Hypothalamus (tissue), 51 donors: ENCODE results near the gene FCGR2B.
"Not testable (repeated sequence)": the region's sequence is repeated elsewhere in the genome, so short reads cannot be mapped to it uniquely, and the experiment has no call there.

Experiments
- DNase-seq, 51 donors: peaks; one replicate each; lab custom pipeline; 2025; lab: John Stamatoyannopoulos, UW

FCGR2B gene

DNA sequence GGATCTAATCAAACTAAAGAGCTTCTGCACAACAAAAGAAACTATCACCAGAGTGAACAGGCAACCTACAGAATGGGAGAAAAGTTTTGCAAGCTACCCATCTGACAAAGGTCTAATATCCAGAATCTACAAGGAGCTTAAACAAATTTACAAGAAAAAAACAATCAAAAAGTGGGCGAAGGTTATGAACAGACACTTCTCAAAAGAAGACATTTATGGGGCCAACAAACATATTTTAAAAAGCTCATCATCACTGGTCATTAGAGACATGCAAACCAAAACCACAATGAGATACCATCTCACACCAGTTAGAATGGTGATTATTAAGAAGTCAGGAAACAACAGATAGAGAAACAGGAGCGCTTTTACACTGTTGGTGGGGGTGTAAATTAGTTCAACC lies 35.4 kb downstream of the FCGR2B start:
- not testable (repeated sequence) for DNase-seq

DNA sequence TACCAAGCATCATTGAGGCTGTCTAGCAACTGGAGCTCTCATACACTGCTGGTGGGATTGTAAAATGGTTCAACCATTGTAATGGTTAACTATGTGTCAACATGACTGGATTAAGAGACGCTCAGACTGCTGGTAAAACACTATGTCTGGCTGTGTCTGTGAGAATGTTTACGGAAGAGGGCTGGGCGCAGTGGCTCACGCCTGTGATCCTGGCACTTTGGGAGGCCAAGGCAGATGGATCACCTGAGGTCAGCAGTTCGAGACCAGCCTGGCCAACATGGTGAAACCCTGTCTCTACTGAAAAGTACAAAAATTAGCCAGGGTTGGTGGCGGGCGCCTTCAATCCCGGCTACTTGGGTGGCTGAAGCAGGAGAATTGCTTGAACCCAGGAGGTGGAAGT lies 39.3 kb downstream of the FCGR2B start:
- no peak for DNase-seq

DNA sequence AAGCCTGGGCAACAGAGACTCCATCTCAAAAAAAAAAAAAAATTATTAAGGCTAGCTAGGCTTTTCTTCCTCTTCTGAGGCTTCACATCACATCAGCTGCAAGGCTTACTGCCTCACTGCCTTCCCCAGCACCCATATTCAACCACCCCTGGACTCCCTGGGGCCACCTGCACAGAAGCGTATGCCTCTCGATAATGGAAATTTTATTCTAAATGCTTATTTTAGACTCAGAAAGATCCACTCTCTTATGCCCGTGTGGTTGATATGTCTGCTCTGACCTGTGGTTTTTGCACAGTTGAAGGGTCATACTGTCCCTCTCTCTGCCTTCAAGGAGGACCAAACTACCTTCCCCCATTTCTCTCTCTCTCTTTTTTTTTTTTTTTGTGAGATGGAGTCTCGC lies 42.6 kb downstream of the FCGR2B start:
- DNase-seq, result no peak

DNA sequence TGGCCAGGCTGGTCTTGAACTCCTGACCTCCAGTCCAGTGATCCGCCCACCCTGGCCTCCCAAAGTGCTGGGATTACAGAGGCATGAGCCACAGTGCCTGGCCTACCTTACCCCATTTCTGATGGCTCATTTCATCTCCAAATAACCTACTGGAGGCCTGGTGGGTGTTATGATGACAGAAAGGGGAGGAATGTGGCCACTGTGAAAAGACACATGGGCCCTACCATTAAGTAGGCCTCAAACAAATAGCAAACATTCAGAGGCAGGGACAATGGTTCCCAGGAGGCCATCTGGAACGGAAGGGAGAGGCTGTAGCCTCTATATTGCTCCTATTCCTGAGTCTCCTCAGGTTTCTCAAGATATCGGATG lies 43.2 kb downstream of the FCGR2B start:
- DNase-seq, result no peak

DNA sequence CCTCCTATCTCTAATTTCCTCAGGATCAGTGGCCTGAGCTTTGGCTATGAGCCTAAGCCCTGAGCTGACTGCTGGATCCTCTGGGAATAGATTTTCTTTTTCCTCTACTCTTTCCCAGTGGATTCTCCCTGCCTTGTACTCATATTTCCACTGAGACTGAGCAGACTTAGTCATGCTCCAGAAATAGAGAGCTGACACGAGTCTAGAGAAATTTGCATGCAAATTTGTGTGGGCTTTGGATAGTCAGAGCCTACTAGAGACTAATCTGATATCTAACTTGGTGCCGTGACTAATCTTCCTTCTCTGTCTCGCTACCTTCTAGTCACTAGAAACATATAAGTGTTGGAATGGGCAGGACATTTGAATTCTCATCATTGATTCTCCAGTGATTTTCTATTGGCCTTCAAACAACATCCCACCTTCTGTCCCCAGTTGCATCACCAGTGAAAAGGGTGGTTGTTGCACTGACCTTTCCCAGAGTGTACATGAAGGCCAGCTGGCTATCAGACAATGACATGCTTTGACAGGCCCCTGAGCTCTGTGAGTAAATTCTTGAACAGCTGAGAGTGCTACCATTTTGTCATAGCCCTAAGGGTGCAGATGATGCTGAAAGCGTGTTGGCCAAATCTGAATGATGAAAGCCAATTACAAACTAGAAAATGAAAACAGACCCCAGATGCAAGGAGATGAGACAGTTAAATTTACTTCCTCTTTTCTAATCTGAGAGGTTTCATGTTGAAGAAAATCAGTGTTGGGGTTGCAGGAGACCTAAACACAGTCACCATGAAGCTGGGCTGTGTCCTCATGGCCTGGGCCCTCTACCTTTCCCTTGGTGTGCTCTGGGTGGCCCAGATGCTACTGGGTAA lies 43.8 kb downstream of the FCGR2B start, which contains the start of gene FCRLA:
FCRLA (plus strand) TSS at position 748 of the 866 bp plus-strand sequence; CDS start at position 784, 36 bp downstream.
- peak in 3 of 51 donors; percentile 30 to 40 (median 35) for DNase-seq

DNA sequence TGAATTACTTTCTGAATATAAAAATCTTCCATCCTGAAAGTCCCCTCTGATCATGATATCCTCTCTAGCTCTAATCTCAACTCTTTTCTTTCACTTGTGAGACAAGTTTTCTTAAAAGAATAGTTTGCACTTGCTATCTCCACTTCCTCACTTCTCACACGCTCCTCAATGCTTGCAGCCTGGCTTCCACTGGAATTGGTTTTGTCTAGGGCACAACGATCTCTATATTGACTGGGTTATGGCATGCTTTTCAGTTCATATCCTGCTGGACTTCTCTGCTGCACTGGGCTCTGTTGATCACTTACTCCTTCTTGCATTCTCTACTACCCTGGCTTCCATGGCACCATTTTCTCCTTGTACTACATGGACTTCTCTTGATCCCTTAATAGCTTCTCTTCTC lies 44.6 kb downstream of the FCGR2B start:
- no peak for DNase-seq

DNA sequence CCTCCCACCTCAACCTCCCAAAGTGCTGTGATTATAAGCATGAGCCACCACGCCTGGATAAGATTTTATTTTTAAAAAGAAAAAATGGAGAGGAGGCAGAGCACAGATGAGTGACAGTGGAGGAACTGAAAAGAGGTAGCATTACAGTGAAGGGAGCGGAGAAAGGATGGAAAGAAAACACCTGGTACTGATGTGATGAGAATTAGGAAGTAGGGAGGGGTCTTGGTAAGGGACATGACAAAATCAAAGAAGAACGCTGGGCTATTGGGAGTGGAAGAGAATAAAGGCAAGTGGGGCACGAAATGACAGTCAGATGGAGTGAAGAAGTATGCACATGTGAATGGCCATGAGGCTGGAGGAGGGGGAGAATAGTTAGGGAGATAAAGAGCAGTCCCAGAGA lies 46.4 kb downstream of the FCGR2B start:
- DNase-seq, result no peak

DNA sequence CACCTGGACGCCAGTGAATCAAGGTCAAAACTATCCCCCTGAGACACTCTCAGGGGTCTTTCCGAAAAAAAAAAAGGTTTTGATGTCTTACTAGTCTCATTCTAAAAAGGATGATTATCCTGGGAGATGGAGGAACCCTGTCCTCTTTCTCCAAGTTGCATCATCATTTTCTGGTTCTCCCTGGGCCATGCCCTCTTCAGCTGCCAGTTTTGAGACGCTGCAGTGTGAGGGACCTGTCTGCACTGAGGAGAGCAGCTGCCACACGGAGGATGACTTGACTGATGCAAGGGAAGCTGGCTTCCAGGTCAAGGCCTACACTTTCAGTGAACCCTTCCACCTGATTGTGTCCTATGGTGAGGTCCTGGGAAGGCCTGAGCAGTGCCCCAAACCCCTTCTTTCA lies 47.6 kb downstream of the FCGR2B start:
- no peak for DNase-seq

DNA sequence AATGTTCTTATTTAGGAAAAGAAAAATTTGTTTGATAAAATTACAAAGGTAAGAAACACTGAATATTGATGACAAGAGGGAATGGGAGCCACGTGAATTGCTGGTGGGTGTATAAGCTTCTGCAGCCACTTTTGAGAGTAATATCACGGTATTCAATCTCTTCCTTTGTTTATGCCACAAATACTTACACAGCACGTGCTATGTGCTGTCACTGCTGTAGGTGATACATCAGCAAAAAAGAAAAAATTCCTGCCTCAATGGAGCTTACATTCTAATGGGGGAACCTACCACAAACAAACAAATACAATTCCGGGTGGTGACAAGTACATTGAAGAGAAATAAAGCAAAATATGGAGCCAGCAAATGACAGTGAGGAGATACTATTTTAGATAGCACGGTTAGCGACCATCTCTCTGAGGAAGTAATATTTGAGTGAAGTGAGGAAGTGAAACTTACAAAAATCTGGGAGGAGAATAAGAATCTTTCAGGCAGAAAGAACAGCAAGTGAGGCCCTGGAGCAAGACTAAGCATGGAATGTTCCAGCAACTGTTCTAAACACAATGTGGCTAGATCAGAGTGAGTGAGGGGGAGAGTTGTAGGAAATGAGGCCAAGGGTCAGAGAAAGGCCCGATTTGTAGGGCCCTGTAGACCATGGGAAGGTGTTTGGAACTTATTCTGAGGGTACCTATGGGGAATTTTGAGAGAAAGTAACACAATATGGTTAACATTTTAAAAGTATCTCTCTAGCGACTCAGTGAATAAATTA lies 55.8 kb downstream of the FCGR2B start:
- DNase-seq, result no peak

DNA sequence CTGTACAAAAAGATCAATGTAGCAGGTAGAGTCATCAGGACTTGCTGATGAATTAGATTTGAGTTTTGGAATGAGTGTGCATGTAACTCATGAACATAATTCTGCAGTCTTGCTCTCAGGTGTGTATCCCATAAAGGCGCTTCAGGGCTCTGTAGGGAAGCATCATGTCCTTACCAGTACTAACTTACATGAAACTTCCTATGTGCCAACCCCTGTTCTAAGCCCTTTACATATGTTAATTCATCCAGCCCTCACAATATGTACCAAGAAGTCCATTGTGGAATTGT lies 56.3 kb downstream of the FCGR2B start:
- DNase-seq, result no peak

DNA sequence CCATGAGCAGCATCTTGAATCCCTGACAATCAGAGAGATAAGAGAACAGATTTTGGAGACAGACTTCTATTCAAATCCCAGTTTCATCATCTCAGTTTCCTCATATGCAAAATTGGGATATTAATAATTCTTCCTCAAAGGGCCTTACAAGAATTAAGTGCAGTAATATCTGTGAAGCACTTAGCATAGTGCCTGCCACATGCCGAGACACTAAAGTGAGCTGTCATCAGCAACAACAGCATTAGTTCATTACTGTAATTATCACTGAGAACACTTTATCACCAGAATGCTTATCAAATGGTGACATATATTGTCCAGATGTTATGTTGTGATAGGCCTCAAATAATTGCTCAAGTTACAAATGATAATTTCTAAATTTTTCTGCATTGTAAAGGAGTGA lies 57.5 kb downstream of the FCGR2B start:
- no peak for DNase-seq

DNA sequence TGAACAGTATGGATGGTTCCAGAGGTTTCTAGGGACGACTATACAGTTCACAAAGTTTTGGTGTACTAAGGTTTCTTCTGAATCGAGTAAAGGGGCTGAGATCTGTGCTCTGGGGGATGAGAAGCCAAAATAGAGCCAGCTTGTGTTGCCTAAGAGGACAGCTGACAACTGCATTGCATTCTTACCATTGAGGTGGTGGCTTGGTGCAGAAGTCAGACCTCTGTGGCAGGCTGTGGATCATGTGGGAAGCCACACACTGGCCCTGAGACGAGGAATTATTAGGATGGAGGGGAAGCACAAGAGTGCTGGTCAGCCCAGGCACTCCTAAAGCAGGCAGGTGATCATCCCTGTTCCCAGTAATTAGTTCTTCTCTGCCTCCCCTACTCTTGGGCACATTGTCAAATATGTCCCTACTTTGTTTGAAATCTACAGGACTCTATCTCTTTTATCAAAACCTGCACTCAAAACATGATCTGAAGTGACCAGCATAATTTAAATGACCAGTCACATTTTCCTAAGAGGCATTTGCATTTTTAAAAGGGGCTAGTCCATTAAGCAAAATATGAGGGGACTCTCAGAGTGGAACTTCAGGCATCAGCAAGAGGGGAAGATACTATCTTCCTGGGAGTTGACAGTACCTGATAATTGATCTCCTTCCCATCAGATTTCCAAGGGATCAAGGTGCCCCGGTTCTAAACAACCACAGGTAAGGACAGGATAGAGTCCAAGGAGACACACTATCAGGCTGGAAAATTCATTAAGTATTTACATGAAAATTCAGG lies 58.2 kb downstream of the FCGR2B start, which contains the start of gene FCRLB:
FCRLB (plus strand) TSS at position 589 of the 782 bp plus-strand sequence. CDS start 1,129 bp downstream, outside the sequence.
- no peak for DNase-seq

DNA sequence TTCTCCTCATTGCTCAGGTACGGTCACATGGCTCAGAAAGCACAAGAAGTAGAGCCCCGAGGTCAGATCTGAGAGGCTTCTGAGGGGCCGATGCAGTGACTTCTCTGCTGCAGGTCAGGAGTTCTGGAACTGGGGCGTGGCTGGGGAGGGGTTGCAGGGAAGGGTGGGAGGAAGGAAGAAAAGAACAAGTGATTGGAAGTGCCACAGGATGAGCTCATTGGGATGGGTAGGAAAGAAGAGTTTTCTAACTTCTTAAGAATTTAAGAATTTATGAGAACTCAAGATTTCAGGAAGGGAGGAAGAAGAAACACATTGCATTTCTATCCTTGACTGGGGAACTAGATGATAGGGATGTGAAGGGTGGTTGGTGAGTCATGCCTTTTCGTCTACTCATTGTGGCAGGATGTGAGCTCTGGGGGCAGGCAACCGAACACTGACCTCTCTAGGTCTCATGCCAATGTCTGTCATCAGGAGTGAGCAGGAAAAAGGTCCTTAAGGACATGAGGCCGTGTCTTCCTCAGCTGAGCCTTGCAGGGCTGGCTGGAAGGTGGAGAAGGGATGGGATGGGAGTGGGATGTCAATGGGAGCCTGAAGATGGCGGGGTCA lies 58.9 kb downstream of the FCGR2B start:
- no peak for DNase-seq

DNA sequence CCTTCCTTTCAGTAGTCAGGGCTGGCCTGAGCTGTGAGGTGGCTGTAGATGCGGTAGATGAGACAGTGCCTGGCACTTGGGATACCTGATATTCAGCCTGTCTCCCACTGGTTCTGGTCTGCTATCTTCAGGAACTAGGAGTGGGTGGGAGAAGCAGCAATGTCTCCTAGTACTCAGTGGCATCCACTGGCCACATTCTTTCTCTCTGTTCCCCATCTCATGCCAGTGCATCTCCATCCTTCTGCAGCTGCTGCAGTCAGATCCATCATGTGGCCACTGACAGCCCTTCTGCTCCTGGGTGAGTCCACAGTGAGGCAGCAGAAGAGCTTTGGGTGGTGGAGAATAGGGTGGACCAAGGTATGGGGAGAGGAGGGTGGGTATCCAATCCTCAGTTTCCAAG lies 59.5 kb downstream of the FCGR2B start:
- no peak for DNase-seq

DNA sequence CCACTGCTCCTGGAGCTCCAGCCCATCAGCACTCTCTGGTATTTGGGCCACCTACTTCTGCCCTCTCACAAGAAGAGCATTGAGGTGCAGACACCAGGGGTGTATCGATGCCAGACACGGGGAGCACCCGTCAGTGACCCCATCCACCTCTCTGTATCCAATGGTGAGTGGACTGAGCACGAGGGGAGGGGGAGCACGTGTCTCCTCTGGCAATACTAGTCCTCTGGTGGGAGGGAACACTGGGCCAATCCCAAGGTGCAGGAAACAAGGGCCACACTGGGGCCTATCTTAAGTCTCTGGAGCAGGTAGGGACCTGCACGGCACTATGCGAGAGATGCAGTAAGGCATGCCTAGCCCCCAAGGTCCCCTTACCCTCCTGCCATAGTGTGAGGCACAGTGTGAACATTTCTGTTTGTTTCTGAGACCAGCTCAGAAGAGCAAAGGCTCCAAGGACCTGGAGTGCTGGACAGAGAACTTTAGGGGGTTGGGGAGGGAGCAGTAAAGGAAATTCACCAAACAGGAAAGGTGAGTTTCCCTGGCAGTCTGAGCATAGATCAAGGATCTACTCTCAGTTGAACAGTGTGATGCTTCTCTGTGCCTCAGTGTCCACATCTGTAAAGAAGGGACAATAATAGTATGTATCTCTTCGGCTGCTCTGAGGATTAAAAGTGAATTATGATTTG lies 60.7 kb downstream of the FCGR2B start:
- DNase-seq, result no peak

DNA sequence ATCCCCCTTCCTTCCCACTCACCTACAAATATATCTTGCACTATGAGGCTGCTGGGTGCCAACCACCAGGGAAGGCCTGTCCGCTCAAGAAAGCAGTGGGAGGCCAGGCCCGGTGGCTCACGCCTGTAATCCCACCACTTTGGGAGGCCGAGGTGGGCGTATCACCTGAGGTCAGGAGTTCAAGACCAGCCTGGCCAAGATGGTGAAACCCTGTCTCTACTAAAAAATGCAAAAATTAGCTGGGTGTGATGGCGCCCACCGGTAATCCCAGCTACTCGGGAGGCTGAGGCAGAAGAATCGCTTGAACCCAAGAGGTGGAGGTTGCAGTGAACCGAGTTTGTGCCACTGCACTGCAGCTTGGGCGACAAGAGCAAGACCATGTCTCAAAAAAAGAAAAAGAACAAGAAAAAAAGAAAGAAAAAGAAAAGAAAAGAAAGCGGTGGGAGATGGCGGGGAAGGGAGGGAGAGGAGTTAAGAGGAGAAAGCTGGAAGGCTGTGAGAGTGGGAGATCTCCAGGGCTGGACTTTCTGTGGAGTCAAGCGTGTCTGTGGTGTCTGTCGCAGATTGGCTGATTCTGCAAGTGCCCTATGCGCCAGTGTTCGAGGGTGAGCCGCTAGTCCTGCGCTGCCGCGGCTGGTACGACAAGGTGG lies 62.4 kb downstream of the FCGR2B start:
- DNase-seq, result not testable (repeated sequence)

DNA sequence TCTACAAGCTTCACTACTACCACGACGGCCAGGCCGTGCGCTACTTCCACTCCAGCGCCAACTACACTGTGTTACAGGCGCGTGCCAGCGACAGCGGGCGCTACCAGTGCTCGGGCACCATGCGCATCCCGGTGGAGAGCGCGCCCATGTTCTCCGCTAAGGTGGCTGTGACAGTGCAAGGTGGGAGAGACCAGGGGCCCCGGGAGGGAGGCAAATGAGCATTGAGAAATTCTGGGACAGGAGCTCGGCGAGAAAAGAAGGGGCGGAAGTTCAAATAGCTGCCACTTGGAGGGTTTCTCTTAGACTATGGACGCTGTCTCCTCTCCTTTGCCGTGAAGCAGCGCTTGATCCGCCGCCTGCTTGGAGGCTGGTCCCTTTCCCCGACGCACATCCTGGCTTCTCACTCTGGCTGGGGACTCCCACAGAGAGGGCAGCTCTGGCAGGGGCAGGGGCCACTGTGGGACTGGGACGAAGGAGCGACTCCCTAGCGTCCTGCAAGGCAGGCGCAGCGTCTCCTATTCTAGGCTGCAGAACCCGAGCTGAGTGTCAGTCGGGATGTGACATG lies 63.0 kb downstream of the FCGR2B start:
- peak in 33 of 51 donors; percentile 6 to 67 (median 36) for DNase-seq

DNA sequence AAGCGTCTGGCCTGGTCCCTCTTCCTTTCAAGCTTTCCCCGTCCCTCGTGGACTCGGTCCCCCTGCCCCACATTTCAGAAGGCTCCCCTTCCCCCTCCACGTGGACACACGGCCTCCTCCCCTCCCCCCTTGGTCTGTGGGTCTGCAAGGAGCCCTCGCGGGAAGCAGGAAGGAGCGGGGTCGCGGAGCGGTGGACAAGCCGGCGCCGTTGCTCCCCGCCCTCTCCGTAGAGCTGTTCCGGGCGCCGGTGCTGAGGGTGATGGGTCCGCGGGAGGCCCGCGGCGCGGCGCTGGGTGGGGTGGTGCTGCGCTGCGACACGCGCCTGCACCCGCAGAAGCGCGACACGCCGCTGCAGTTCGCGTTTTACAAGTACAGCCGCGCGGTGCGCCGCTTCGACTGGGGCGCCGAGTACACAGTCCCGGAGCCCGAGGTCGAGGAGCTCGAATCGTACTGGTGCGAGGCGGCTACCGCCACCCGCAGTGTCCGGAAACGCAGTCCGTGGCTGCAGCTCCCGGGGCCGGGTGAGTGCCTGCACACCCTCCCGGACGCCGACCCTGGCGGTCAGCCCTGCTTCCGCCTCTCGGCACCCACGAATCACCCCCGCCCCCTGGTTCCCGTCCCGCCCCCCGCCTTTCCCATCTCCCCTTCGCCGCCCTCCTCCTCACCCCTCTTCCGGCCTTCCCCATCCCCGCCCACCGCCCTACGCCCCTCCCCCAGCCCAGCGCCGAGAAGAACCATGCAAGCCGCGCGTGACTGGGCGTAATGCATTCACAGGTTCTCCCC lies 63.7 kb downstream of the FCGR2B start:
- DNase-seq, result peak in 48 of 51 donors; percentile 13 to 87 (median 62)
